ENCODE results near the gene PPP2R5A.

PPP2R5A gene

GRCh38 chr1:212284744-212285684 is at the start of gene PPP2R5A:
Gene PPP2R5A, plus strand, starts transcription at chr1:212285410. Its CDS starts 701 bp downstream, at chr1:212286111.
- peak within 1 kb of the TSS; percentile 99 for H2AFZ ChIP-seq (ENCODE audit: low read depth, low read length)
- peaks cover 5% of the 10 kb centered on the region; the same call in 1 of the 2 replicates for H3K36me3 ChIP-seq (ENCODE audit: insufficient read depth, low read length)
- H3K4me1 ChIP-seq (ENCODE audit: insufficient read depth, low read length), result peaks cover 42% of the 10 kb centered on the region
- peak within 1 kb of the TSS; percentile 98 for H3K4me3 ChIP-seq (ENCODE audit: low read depth in 1 of 2, low read length in 2 of 2)
- ATAC-seq (ENCODE audit: insufficient read depth, low read depth) (peak; percentile 90), DNase-seq (peak; percentile 100)
- peaks cover 53% of the 10 kb centered on the region for H3K79me2 ChIP-seq (ENCODE audit: insufficient read depth, low read length)
- H3K27ac ChIP-seq (ENCODE audit: low read length), result peak within 1 kb of the TSS; percentile 98
- peak within 1 kb of the TSS; percentile 94 for H3K4me2 ChIP-seq (ENCODE audit: insufficient read depth, low read length)
- peaks cover 16% of the 10 kb centered on the region for H4K20me1 ChIP-seq (ENCODE audit: insufficient read depth, low read length)
- TF ChIP-seq EZH2 (IDR thresholded peaks at IDR 0.05; ENCODE audit: borderline replicate concordance, low read depth, low read length, severe bottlenecking) (no peak), CTCF (IDR thresholded peaks at IDR 0.05; ENCODE audit: borderline replicate concordance, extremely low read depth, low read length, poor library complexity, severe bottlenecking) (peak; percentile 59)
- H3K9ac ChIP-seq (ENCODE audit: low read depth, low read length), result peak within 1 kb of the TSS; percentile 93
- no peaks in the 10 kb centered on the region for H3K27me3 ChIP-seq (ENCODE audit: insufficient read depth, low read length, poor library complexity)
- H3K9me3 ChIP-seq (ENCODE audit: insufficient read depth, low read length, severe bottlenecking), result no peaks in the 10 kb centered on the region

GRCh38 chr1:212235857-212236256 is 49.4 kb upstream of the PPP2R5A start:
- no peak overlapping the region for H2AFZ ChIP-seq (ENCODE audit: low read depth, low read length)
- H3K79me2 ChIP-seq (ENCODE audit: insufficient read depth, low read length), result no peaks in the 10 kb centered on the region
- no peaks in the 10 kb centered on the region for H3K36me3 ChIP-seq (ENCODE audit: insufficient read depth, low read length)
- no peak overlapping the region for H3K9ac ChIP-seq (ENCODE audit: low read depth, low read length)
- TF ChIP-seq CTCF (IDR thresholded peaks at IDR 0.05; ENCODE audit: borderline replicate concordance, extremely low read depth, low read length, poor library complexity, severe bottlenecking), result no peak
- no peak for TF ChIP-seq EZH2 (IDR thresholded peaks at IDR 0.05; ENCODE audit: borderline replicate concordance, low read depth, low read length, severe bottlenecking)
- H3K27me3 ChIP-seq (ENCODE audit: insufficient read depth, low read length, poor library complexity), result no peaks in the 10 kb centered on the region
- no peaks in the 10 kb centered on the region for H3K4me1 ChIP-seq (ENCODE audit: insufficient read depth, low read length)
- H3K9me3 ChIP-seq (ENCODE audit: insufficient read depth, low read length, severe bottlenecking), result peaks cover 2% of the 10 kb centered on the region
- ATAC-seq (ENCODE audit: insufficient read depth, low read depth) (no peak), DNase-seq (no peak)
- H3K4me2 ChIP-seq (ENCODE audit: insufficient read depth, low read length), result no peak overlapping the region
- no peak overlapping the region for H3K4me3 ChIP-seq (ENCODE audit: low read depth in 1 of 2, low read length in 2 of 2)
- no peaks in the 10 kb centered on the region for H4K20me1 ChIP-seq (ENCODE audit: insufficient read depth, low read length)
- H3K27ac ChIP-seq (ENCODE audit: low read length), result no peak overlapping the region

GRCh38 chr1:212236664-212237220 is 48.5 kb upstream of the PPP2R5A start:
- Histone ChIP-seq H3K27me3 (ENCODE audit: insufficient read depth, low read length, poor library complexity) (no peaks in the 10 kb centered on the region), H4K20me1 (ENCODE audit: insufficient read depth, low read length) (no peaks in the 10 kb centered on the region), H3K79me2 (ENCODE audit: insufficient read depth, low read length) (no peaks in the 10 kb centered on the region), H3K4me1 (ENCODE audit: insufficient read depth, low read length) (no peaks in the 10 kb centered on the region), H3K4me2 (ENCODE audit: insufficient read depth, low read length) (no peak overlapping the region), H3K4me3 (ENCODE audit: low read depth in 1 of 2, low read length in 2 of 2) (no peak overlapping the region), H3K27ac (ENCODE audit: low read length) (no peak overlapping the region), H3K9me3 (ENCODE audit: insufficient read depth, low read length, severe bottlenecking) (peaks cover 2% of the 10 kb centered on the region), H3K9ac (ENCODE audit: low read depth, low read length) (no peak overlapping the region), H3K36me3 (ENCODE audit: insufficient read depth, low read length) (no peaks in the 10 kb centered on the region), H2AFZ (ENCODE audit: low read depth, low read length) (no peak overlapping the region)
- DNase-seq (no peak), ATAC-seq (ENCODE audit: insufficient read depth, low read depth) (no peak)
- TF ChIP-seq EZH2 (IDR thresholded peaks at IDR 0.05; ENCODE audit: borderline replicate concordance, low read depth, low read length, severe bottlenecking), result no peak
- no peak for TF ChIP-seq CTCF (IDR thresholded peaks at IDR 0.05; ENCODE audit: borderline replicate concordance, extremely low read depth, low read length, poor library complexity, severe bottlenecking)

Measured in DND-41 (cell line).